GM12865 (cell line): Measurements from ENCODE around the gene LMBRD2.
A peak's percentile ranks its signal among the peaks of the same experiment; 100 is the strongest.

ENCODE experiments used
- DNase-seq: peaks from one replicate; pipeline ENCODE4 v3.0.0; 2010; ENCODE audit warnings: low read depth
- H3K4me3 ChIP-seq: 2 replicates; pipeline ENCODE4 v1.5.1; 2011; ENCODE audit warnings: mild to moderate bottlenecking, low read depth, low read length, control low read depth
- TF ChIP-seq, protein P1 (sequence below): IDR thresholded peaks from 2 replicates; pipeline ENCODE4 v1.5.1; 2011; ENCODE audit warnings: low read length, control low read depth, low read depth, inconsistent platforms; ENCODE audit not compliant: insufficient read depth; ENCODE audit errors: missing control alignments

LMBRD2 gene

GRCh38 chr5:36160617-36161016, 8.9 kb upstream of the LMBRD2 start:
- H3K4me3 ChIP-seq = no peak overlapping the region
- no peak for DNase-seq
- TF ChIP-seq, protein P1, sequence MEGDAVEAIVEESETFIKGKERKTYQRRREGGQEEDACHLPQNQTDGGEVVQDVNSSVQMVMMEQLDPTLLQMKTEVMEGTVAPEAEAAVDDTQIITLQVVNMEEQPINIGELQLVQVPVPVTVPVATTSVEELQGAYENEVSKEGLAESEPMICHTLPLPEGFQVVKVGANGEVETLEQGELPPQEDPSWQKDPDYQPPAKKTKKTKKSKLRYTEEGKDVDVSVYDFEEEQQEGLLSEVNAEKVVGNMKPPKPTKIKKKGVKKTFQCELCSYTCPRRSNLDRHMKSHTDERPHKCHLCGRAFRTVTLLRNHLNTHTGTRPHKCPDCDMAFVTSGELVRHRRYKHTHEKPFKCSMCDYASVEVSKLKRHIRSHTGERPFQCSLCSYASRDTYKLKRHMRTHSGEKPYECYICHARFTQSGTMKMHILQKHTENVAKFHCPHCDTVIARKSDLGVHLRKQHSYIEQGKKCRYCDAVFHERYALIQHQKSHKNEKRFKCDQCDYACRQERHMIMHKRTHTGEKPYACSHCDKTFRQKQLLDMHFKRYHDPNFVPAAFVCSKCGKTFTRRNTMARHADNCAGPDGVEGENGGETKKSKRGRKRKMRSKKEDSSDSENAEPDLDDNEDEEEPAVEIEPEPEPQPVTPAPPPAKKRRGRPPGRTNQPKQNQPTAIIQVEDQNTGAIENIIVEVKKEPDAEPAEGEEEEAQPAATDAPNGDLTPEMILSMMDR = no peak

DNA sequence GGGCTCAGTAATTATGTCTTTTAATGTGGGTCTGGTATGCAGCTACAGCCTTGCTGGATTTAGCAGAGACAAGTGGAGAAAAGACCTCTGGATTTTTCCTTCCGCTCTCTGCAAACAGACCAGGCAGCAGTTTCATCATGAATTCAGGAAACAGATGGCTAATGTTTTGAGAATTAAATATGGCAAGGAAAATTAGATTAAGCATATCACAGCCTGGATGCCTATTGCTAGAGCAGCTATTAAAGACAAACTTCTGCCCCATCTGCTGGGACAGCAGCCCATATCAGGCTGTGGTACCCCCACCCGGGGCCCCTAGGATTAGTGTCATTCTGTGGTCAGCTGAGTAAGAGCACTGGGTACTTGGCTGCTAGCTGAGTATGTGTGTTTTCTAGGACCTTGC, 6.5 kb upstream of the LMBRD2 start:
- no peak for DNase-seq
- H3K4me3 ChIP-seq = no peak overlapping the region
- TF ChIP-seq, protein P1 = no peak

DNA sequence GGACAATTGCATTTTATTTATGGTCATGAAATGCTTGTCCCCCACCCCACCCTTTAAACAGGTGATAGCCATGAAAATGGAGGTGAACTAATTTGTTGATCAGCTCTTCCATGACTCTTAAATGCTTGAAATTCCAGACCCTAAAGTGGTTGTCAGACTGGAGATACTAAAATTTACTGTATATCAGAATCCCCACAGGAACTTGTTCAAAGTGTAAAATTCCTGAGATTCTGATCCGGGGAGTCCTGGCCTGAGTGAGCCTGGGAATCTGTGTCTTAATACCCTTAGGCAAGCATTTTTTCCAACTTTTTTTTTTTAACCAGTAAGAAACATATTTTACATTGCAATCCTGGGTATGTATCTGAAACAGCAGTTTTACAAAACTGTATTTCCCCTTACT, 4.9 kb upstream of the LMBRD2 start:
- TF ChIP-seq, protein P1 = no peak
- DNase-seq = no peak
- no peak overlapping the region for H3K4me3 ChIP-seq

- H3K4me3 ChIP-seq = no peak overlapping the region
- no peak for DNase-seq
- TF ChIP-seq, protein P1 = no peak
These were observed 4.5 kb upstream of the LMBRD2 start for GRCh38 chr5:36156121-36156601.

DNA sequence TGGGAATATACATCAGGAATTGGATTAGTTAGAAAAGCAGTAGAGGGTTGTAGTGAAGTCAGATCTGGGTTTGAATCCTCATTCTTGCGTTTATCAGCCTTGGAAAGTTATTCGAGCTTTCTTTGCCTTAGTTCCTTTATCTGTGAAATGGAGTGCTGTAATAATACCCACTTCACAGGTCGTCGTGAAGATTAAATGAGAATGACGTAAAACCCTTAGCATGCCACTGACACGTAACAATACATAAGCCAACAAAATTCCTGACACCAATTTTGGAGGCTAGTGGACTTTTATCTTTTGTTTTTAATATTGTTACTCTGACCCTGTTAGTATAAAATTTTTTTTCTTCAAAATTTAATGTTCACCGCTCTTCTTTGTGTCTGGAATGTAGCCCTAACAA, 3.6 kb upstream of the LMBRD2 start:
- no peak overlapping the region for H3K4me3 ChIP-seq
- TF ChIP-seq, protein P1 = no peak
- DNase-seq = no peak

GRCh38 chr5:36153726-36154125, 2.0 kb upstream of the LMBRD2 start:
- H3K4me3 ChIP-seq = no peak overlapping the region
- TF ChIP-seq, protein P1 = no peak
- no peak for DNase-seq

DNA sequence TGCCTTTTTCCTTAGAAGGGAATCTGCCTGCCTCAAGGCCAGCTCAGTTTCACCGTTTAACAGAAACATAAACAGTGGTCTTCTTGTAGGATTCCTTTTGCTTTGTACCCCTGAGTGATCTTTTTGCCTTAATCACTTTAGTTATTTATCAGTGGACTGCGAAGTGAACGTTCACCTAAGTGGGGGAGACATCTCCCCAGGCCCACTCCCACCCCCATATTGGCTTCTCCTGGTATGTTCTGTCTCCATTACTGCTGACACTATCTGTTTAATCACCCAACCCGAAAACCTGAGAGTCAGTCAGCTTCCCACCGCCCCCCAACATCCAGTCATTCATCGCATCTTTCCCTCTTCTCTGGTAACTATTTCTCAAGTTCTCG, 1.6 kb upstream of the LMBRD2 start:
- TF ChIP-seq, protein P1 = no peak
- peak overlapping the region; percentile 84 for H3K4me3 ChIP-seq
- no peak for DNase-seq
